ENCODE results near the gene SIRT6. TPM values are rescaled to one million over a fixed set of nuclear protein-coding genes. Genes with fewer than 3 reads are reported as not detected.
"Not testable (repeated sequence)": the region's sequence is repeated elsewhere in the genome, so short reads cannot be mapped to it uniquely, and the experiment has no call there.

The SIRT6 gene
- total RNA-seq, 1 experiment from 2014 or later: 28.1 TPM

GRCh38 chr19:4136680-4137088 is 45.7 kb downstream of the SIRT6 start:
- peaks cover 9% of the 10 kb centered on the region for H3K27me3 Mint-ChIP-seq (ENCODE audit: low read depth)
- ATAC-seq (no peak), DNase-seq (ENCODE audit: low spot score) (no peak)
- peaks cover 6% of the 10 kb centered on the region for H3K4me1 Mint-ChIP-seq
- TF ChIP-seq ZNF416 (CRISPR knock-in tag; IDR thresholded peaks at IDR 0.05): no peak
- no peak for TF ChIP-seq GABPB1 (CRISPR knock-in tag; IDR thresholded peaks at IDR 0.05)
- no peak for TF ChIP-seq ZNF232 (CRISPR knock-in tag; IDR thresholded peaks at IDR 0.05)
- TF ChIP-seq NFATC4 (CRISPR knock-in tag; IDR thresholded peaks at IDR 0.05): no peak
- no peak for TF ChIP-seq TCF7 (CRISPR knock-in tag; IDR thresholded peaks at IDR 0.05; ENCODE audit: low read depth)
- POLR2A ChIA-PET: no interaction called here
- H3K36me3 Mint-ChIP-seq: no peaks in the 10 kb centered on the region
- H3K4me3 Mint-ChIP-seq: no peak overlapping the region
- H3K9me3 Mint-ChIP-seq: peaks cover 6% of the 10 kb centered on the region; the same call in 1 of the 2 replicates
- CTCF ChIA-PET: interaction anchor here (1.0 kb wide), 1 partner anchor 149 kb away, joined by 3 read pairs; no protein-coding TSS in a partner anchor
- H3K27ac Mint-ChIP-seq: no peak overlapping the region

DNA sequence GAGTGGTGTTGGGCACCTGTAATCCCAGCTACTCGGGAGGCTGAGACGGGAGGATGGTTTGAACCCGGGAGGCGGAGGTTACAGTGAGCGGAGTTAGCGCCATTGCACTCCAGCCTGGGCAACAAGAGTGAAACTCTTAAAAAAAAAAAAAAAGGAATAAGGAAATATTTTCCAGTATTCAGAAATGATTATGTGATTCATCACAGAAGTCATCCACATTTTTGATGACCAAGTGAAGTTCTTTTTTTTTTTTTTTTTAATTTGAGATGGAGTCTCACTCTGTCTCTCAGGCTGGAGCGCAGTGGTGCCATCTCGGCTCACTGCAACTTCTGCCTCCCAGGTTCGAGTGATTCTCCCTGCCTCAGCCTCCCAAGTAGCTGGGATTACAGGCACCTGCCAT is 47.0 kb downstream of the SIRT6 start:
- ATAC-seq; H3K36me3 Mint-ChIP-seq; DNase-seq (ENCODE audit: low spot score); H3K4me3 Mint-ChIP-seq; H3K4me1 Mint-ChIP-seq; H3K9me3 Mint-ChIP-seq; H3K27ac Mint-ChIP-seq: not testable (repeated sequence)
- H3K27me3 Mint-ChIP-seq (ENCODE audit: low read depth): peaks cover 15% of the 10 kb centered on the region
- CTCF ChIA-PET: interaction anchor here (0.7 to 1.5 kb wide), 3 partner anchors 51 to 448 kb away, joined by 3 to 4 read pairs (median 4); no protein-coding TSS in a partner anchor
- POLR2A ChIA-PET: interaction anchor here (0.6 to 0.7 kb wide), 4 partner anchors 23 to 286 kb away, joined by 3 to 4 read pairs (median 4); partner anchors contain the start of gene EEF2

DNA sequence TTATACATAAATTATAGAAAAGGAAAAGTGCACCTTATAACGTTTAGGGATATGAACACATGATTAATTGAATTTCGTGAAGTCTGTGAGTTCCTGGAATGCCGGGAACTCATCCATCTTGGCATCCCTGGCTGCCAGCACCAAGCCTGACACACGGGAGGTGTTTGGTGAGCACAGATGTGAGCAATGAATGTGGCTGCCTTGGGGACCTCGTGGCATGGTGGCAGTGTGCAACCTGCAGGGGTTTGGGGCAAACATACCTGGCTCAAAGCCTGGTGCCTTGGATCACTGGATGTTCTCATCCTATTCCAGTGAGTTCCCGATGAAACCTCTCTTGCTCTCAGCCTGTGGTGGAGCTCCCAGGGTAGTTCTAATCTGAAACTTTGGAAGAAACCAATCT is 48.0 kb downstream of the SIRT6 start:
- H3K9me3 Mint-ChIP-seq: peaks cover 1% of the 10 kb centered on the region; the same call in 1 of the 2 replicates
- no peaks in the 10 kb centered on the region for H3K36me3 Mint-ChIP-seq
- no peak overlapping the region for H3K27ac Mint-ChIP-seq
- H3K4me1 Mint-ChIP-seq: 0 out of 2 replicates have a peak, but pooled peaks cover 2% of the 10 kb centered on the region
- DNase-seq (ENCODE audit: low spot score) (no peak), ATAC-seq (no peak)
- no peak overlapping the region for H3K4me3 Mint-ChIP-seq
- ChIA-PET CTCF (interaction anchor here (0.8 to 1.5 kb wide), 2 partner anchors 52 to 133 kb away, joined by 3 read pairs; no protein-coding TSS in a partner anchor), POLR2A (no interaction called here)
- peaks cover 15% of the 10 kb centered on the region for H3K27me3 Mint-ChIP-seq (ENCODE audit: low read depth)
- TF ChIP-seq CREM (CRISPR knock-in tag; IDR thresholded peaks at IDR 0.05) (no peak), NR3C1 (CRISPR knock-in tag; conservative IDR thresholded peaks at IDR 0.05; ENCODE audit: low read depth) (no peak), ZNF219 (CRISPR knock-in tag; IDR thresholded peaks at IDR 0.05; ENCODE audit: borderline replicate concordance) (no peak), ZSCAN18 (CRISPR knock-in tag; IDR thresholded peaks at IDR 0.05) (no peak), ERG (CRISPR knock-in tag; IDR thresholded peaks at IDR 0.05) (no peak), ZNF423 (CRISPR knock-in tag; IDR thresholded peaks at IDR 0.05) (no peak), USF1 (CRISPR knock-in tag; IDR thresholded peaks at IDR 0.05) (no peak), IRF2 (CRISPR knock-in tag; IDR thresholded peaks at IDR 0.05; ENCODE audit: borderline replicate concordance, low read depth) (no peak), ZNF232 (CRISPR knock-in tag; IDR thresholded peaks at IDR 0.05) (no peak)
- TF ChIP-seq, protein P1, sequence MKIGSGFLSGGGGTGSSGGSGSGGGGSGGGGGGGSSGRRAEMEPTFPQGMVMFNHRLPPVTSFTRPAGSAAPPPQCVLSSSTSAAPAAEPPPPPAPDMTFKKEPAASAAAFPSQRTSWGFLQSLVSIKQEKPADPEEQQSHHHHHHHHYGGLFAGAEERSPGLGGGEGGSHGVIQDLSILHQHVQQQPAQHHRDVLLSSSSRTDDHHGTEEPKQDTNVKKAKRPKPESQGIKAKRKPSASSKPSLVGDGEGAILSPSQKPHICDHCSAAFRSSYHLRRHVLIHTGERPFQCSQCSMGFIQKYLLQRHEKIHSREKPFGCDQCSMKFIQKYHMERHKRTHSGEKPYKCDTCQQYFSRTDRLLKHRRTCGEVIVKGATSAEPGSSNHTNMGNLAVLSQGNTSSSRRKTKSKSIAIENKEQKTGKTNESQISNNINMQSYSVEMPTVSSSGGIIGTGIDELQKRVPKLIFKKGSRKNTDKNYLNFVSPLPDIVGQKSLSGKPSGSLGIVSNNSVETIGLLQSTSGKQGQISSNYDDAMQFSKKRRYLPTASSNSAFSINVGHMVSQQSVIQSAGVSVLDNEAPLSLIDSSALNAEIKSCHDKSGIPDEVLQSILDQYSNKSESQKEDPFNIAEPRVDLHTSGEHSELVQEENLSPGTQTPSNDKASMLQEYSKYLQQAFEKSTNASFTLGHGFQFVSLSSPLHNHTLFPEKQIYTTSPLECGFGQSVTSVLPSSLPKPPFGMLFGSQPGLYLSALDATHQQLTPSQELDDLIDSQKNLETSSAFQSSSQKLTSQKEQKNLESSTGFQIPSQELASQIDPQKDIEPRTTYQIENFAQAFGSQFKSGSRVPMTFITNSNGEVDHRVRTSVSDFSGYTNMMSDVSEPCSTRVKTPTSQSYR (CRISPR knock-in tag; IDR thresholded peaks at IDR 0.05): no peak
- TF ChIP-seq, protein P2, sequence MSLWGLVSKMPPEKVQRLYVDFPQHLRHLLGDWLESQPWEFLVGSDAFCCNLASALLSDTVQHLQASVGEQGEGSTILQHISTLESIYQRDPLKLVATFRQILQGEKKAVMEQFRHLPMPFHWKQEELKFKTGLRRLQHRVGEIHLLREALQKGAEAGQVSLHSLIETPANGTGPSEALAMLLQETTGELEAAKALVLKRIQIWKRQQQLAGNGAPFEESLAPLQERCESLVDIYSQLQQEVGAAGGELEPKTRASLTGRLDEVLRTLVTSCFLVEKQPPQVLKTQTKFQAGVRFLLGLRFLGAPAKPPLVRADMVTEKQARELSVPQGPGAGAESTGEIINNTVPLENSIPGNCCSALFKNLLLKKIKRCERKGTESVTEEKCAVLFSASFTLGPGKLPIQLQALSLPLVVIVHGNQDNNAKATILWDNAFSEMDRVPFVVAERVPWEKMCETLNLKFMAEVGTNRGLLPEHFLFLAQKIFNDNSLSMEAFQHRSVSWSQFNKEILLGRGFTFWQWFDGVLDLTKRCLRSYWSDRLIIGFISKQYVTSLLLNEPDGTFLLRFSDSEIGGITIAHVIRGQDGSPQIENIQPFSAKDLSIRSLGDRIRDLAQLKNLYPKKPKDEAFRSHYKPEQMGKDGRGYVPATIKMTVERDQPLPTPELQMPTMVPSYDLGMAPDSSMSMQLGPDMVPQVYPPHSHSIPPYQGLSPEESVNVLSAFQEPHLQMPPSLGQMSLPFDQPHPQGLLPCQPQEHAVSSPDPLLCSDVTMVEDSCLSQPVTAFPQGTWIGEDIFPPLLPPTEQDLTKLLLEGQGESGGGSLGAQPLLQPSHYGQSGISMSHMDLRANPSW (CRISPR knock-in tag; conservative IDR thresholded peaks at IDR 0.05; ENCODE audit: low read depth): no peak
- TF ChIP-seq, protein P3, sequence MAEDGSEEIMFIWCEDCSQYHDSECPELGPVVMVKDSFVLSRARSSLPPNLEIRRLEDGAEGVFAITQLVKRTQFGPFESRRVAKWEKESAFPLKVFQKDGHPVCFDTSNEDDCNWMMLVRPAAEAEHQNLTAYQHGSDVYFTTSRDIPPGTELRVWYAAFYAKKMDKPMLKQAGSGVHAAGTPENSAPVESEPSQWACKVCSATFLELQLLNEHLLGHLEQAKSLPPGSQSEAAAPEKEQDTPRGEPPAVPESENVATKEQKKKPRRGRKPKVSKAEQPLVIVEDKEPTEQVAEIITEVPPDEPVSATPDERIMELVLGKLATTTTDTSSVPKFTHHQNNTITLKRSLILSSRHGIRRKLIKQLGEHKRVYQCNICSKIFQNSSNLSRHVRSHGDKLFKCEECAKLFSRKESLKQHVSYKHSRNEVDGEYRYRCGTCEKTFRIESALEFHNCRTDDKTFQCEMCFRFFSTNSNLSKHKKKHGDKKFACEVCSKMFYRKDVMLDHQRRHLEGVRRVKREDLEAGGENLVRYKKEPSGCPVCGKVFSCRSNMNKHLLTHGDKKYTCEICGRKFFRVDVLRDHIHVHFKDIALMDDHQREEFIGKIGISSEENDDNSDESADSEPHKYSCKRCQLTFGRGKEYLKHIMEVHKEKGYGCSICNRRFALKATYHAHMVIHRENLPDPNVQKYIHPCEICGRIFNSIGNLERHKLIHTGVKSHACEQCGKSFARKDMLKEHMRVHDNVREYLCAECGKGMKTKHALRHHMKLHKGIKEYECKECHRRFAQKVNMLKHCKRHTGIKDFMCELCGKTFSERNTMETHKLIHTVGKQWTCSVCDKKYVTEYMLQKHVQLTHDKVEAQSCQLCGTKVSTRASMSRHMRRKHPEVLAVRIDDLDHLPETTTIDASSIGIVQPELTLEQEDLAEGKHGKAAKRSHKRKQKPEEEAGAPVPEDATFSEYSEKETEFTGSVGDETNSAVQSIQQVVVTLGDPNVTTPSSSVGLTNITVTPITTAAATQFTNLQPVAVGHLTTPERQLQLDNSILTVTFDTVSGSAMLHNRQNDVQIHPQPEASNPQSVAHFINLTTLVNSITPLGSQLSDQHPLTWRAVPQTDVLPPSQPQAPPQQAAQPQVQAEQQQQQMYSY (CRISPR knock-in tag; IDR thresholded peaks at IDR 0.05): no peak
- TF ChIP-seq, protein P4, sequence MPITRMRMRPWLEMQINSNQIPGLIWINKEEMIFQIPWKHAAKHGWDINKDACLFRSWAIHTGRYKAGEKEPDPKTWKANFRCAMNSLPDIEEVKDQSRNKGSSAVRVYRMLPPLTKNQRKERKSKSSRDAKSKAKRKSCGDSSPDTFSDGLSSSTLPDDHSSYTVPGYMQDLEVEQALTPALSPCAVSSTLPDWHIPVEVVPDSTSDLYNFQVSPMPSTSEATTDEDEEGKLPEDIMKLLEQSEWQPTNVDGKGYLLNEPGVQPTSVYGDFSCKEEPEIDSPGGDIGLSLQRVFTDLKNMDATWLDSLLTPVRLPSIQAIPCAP (CRISPR knock-in tag; IDR thresholded peaks at IDR 0.05): no peak

Measured in WTC11 (cell line).